HEK293 (cell line): ENCODE results near the gene CDKN3.

ENCODE experiments used
- CTCF ChIP-seq: fragments of 450-650 bp; formaldehyde crosslinking; IDR thresholded peaks from 2 replicates; pipeline ENCODE4 v1.5.1; 2016; ENCODE audit warnings: missing biosample characterization, missing genetic modification characterization
- GFI1B ChIP-seq: fragments of 450-650 bp; formaldehyde crosslinking; IDR thresholded peaks from 2 replicates; pipeline ENCODE4 v1.5.1; 2016; ENCODE audit warnings: missing biosample characterization, missing genetic modification characterization
- GLIS2 ChIP-seq: fragments of 450-650 bp; formaldehyde crosslinking; IDR thresholded peaks from 2 replicates; pipeline ENCODE4 v1.5.1; 2016; ENCODE audit warnings: missing biosample characterization, missing genetic modification characterization
- MEIS1 ChIP-seq: sonication (generic); formaldehyde crosslinking; IDR thresholded peaks from 2 replicates; pipeline ENCODE4 v1.8.1; 2022; ENCODE audit warnings: missing genetic modification reagents, mild to moderate bottlenecking, borderline replicate concordance
- MYNN ChIP-seq: fragments of 450-650 bp; formaldehyde crosslinking; IDR thresholded peaks from 2 replicates; pipeline ENCODE4 v1.5.1; 2016; ENCODE audit warnings: missing biosample characterization, missing genetic modification characterization, borderline replicate concordance
- PATZ1 ChIP-seq: fragments of 450-650 bp; formaldehyde crosslinking; IDR thresholded peaks from 2 replicates; pipeline ENCODE4 v1.5.1; 2016; ENCODE audit warnings: missing biosample characterization, missing genetic modification characterization
- PRDM4 ChIP-seq: fragments of 450-650 bp; formaldehyde crosslinking; IDR thresholded peaks from 2 replicates; pipeline ENCODE4 v1.5.1; 2017; ENCODE audit warnings: missing biosample characterization, missing genetic modification characterization
- ZBTB1 ChIP-seq: fragments of 450-650 bp; formaldehyde crosslinking; IDR thresholded peaks from 2 replicates; pipeline ENCODE4 v1.5.1; 2016; ENCODE audit warnings: missing biosample characterization, missing genetic modification characterization
- ZBTB8A ChIP-seq: fragments of 450-650 bp; formaldehyde crosslinking; IDR thresholded peaks from 2 replicates; pipeline ENCODE4 v1.5.1; 2016; ENCODE audit warnings: missing biosample characterization, missing genetic modification characterization
- ZNF549 ChIP-seq: fragments of 450-650 bp; IDR thresholded peaks from 2 replicates; pipeline ENCODE4 v1.5.1; 2018; ENCODE audit warnings: missing biosample characterization, missing genetic modification characterization, mild to moderate bottlenecking, inconsistent platforms, moderate library complexity
- ZNF843 ChIP-seq: fragments of 450-650 bp; formaldehyde crosslinking; IDR thresholded peaks from 2 replicates; pipeline ENCODE4 v1.5.1; 2016; ENCODE audit warnings: missing biosample characterization, missing genetic modification characterization

- TF ChIP-seq CTCF (no peak), PRDM4 (tag by site-specific recombination) (no peak), ZNF549 (no peak), ZBTB8A (tag by site-specific recombination) (no peak), ZBTB1 (tag by site-specific recombination) (no peak), MEIS1 (CRISPR knock-in tag) (no peak), GLIS2 (tag by site-specific recombination) (no peak), ZNF843 (tag by site-specific recombination) (no peak), MYNN (tag by site-specific recombination) (no peak), PATZ1 (tag by site-specific recombination) (no peak), GFI1B (tag by site-specific recombination) (no peak)
These were observed 47.7 kb upstream of the CDKN3 start for GRCh38 chr14:54348923-54349620.
